ENCODE results near the gene ORMDL3. TPM values are rescaled to one million over a fixed set of nuclear protein-coding genes. Genes with fewer than 3 reads are reported as not detected.

Gene ORMDL3
- total RNA-seq, 1 experiment from 2014 or later = 58.6 TPM

GRCh38 chr17:39973496-39973895 is 46.1 kb upstream of the ORMDL3 start:
- Mint-ChIP-seq H3K4me3 (no peak overlapping the region), H3K36me3 (ENCODE audit: insufficient read depth in 1 of 3, low read depth in 3 of 3) (no peaks in the 10 kb centered on the region), H3K27ac (no peak overlapping the region), H3K27me3 (ENCODE audit: low read depth) (peaks cover 41% of the 10 kb centered on the region), H3K9me3 (no peaks in the 10 kb centered on the region; a peak in 1 of 5 replicates), H3K4me1 (0 out of 4 replicates have a peak, but pooled peaks cover 0 to 3% of the 10 kb centered on the region in 2 experiments)
- Histone ChIP-seq H3K27ac (ENCODE audit: insufficient read length, low read depth, low read length) (no peak overlapping the region), H3K9me3 (ENCODE audit: control insufficient read depth, low read depth, low read length) (no peaks in the 10 kb centered on the region), H2BK15ac (ENCODE audit: low read depth, low read length) (no peak overlapping the region), H2AFZ (ENCODE audit: low read length) (no peak overlapping the region), H3K79me2 (ENCODE audit: insufficient read depth, low read length) (no peaks in the 10 kb centered on the region), H3K14ac (ENCODE audit: insufficient read depth, low read length) (no peak overlapping the region), H3K18ac (ENCODE audit: insufficient read length, low read depth, low read length) (no peak overlapping the region), H3K9ac (ENCODE audit: extremely low read depth, insufficient read length, low read length) (no peak overlapping the region), H3K27me3 (ENCODE audit: insufficient read depth, low read length) (no peaks in the 10 kb centered on the region), H3T11ph (ENCODE audit: low read length) (no peak overlapping the region), H3K4me1 (ENCODE audit: insufficient read depth, low read length) (no peaks in the 10 kb centered on the region; the same call in none of the 2 replicates), H2BK120ac (ENCODE audit: low read depth, low read length, poor library complexity, severe bottlenecking) (no peak overlapping the region), H2AK5ac (ENCODE audit: insufficient read length, low read length) (no peak overlapping the region), H4K5ac (ENCODE audit: insufficient read length, low read depth, low read length) (no peak overlapping the region), H2BK5ac (ENCODE audit: insufficient read length, low read length) (no peak overlapping the region), H3K4ac (ENCODE audit: low read depth, low read length) (no peak overlapping the region), H3K23ac (ENCODE audit: insufficient read length, low read depth, low read length) (no peak overlapping the region), H3K56ac (ENCODE audit: insufficient read length, low read depth, low read length) (no peak overlapping the region), H4K91ac (ENCODE audit: insufficient read length, low read depth, low read length) (no peak overlapping the region), H4K20me1 (ENCODE audit: control insufficient read depth, insufficient read depth, insufficient read length) (no peaks in the 10 kb centered on the region), H2BK20ac (ENCODE audit: low read depth, low read length, poor library complexity, severe bottlenecking) (no peak overlapping the region), H2BK12ac (ENCODE audit: insufficient read length, low read depth, low read length) (no peak overlapping the region), H3K79me1 (ENCODE audit: insufficient read depth, low read depth, low read length, poor library complexity, severe bottlenecking) (no peaks in the 10 kb centered on the region), H3K23me2 (ENCODE audit: insufficient read length, low read depth, low read length, poor library complexity, severe bottlenecking) (no peaks in the 10 kb centered on the region), H3K4me2 (ENCODE audit: insufficient read depth, insufficient read length, low read length) (no peak overlapping the region), H4K8ac (replicated peaks; ENCODE audit: insufficient read length, low read depth, low read length) (no peak overlapping the region)
- DNase-seq = no peak
- TF ChIP-seq CTCF (conservative IDR thresholded peaks at IDR 0.05) = no peak
- no CpG with 5 or more reads among the region's 2 CpGs for WGBS (ENCODE audit: extremely low coverage, insufficient read length, low lambda C conversion rate)

Measured in H9 (cell line).